Measurements from ENCODE around the gene ERCC3.

DNA sequence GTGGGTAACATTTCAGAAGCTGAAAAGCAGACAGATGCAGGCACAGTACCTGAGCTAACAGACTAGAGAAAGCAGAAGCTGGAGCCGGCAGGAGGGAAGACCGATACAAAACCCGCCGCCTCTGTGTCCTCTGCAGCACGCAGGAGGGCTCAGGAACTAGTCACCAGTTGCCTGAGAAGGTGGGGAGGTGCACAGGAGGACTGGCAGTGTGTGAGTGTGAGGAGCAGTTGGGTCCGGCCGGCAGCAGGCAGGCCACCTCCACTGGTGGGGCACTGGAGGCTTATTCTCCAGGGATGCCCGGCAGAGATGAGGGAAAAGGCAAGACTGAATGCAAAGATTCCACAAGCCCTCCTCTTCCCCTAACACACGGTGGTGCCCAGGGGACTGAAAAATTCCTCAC lies 18.2 kb downstream of the ERCC3 start:
- TF ChIP-seq, protein P1, sequence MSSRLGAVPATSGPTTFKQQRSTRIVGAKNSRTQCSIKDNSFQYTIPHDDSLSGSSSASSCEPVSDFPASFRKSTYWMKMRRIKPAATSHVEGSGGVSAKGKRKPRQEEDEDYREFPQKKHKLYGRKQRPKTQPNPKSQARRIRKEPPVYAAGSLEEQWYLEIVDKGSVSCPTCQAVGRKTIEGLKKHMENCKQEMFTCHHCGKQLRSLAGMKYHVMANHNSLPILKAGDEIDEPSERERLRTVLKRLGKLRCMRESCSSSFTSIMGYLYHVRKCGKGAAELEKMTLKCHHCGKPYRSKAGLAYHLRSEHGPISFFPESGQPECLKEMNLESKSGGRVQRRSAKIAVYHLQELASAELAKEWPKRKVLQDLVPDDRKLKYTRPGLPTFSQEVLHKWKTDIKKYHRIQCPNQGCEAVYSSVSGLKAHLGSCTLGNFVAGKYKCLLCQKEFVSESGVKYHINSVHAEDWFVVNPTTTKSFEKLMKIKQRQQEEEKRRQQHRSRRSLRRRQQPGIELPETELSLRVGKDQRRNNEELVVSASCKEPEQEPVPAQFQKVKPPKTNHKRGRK (CRISPR knock-in tag; IDR thresholded peaks at IDR 0.05), result no peak
- TF ChIP-seq ZNF124 (CRISPR knock-in tag; IDR thresholded peaks at IDR 0.05) (no peak), EZH2 (conservative IDR thresholded peaks at IDR 0.05; ENCODE audit: low read depth, low read length) (no peak), MAFF (IDR thresholded peaks at IDR 0.05; ENCODE audit: low read depth, low read length) (no peak), NFE2L1 (CRISPR knock-in tag; IDR thresholded peaks at IDR 0.05; ENCODE audit: borderline replicate concordance) (no peak), ZNF749 (CRISPR knock-in tag; IDR thresholded peaks at IDR 0.05; ENCODE audit: borderline replicate concordance) (no peak), TARDBP (CRISPR knock-in tag; IDR thresholded peaks at IDR 0.05) (no peak)
- TF ChIP-seq, protein P2, sequence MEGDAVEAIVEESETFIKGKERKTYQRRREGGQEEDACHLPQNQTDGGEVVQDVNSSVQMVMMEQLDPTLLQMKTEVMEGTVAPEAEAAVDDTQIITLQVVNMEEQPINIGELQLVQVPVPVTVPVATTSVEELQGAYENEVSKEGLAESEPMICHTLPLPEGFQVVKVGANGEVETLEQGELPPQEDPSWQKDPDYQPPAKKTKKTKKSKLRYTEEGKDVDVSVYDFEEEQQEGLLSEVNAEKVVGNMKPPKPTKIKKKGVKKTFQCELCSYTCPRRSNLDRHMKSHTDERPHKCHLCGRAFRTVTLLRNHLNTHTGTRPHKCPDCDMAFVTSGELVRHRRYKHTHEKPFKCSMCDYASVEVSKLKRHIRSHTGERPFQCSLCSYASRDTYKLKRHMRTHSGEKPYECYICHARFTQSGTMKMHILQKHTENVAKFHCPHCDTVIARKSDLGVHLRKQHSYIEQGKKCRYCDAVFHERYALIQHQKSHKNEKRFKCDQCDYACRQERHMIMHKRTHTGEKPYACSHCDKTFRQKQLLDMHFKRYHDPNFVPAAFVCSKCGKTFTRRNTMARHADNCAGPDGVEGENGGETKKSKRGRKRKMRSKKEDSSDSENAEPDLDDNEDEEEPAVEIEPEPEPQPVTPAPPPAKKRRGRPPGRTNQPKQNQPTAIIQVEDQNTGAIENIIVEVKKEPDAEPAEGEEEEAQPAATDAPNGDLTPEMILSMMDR (CRISPR knock-in tag; IDR thresholded peaks at IDR 0.05), result no peak
